Loucy (cell line): ENCODE data around the gene CPLANE2.

Source experiments
- H2AFZ ChIP-seq: fragments of 200-600 bp; sonication (generic); 2 replicates; pipeline ENCODE4 v1.6.0; 2016; ENCODE audit warnings: antibody characterized with exemption, mild to moderate bottlenecking, low read length, moderate library complexity
- H3F3A ChIP-seq: fragments of 200-600 bp; 2 replicates; pipeline ENCODE4 v1.6.0; 2016; ENCODE audit warnings: antibody characterized with exemption, low read depth, mild to moderate bottlenecking
- H3K27me3 ChIP-seq: fragments of 200-600 bp; sonication (generic); 2 replicates; pipeline ENCODE4 v1.6.1; 2014; ENCODE audit warnings: low read length, mild to moderate bottlenecking; ENCODE audit not compliant: insufficient read depth, poor library complexity, severe bottlenecking
- H3K36me3 ChIP-seq: fragments of 200-600 bp; sonication (generic); 2 replicates; pipeline ENCODE4 v1.6.1; 2016; ENCODE audit warnings: low read length; ENCODE audit not compliant: insufficient read depth
- H3K4me1 ChIP-seq: fragments of 200-600 bp; sonication (generic); 2 replicates; pipeline ENCODE4 v1.5.1; 2014; ENCODE audit warnings: low read length, mild to moderate bottlenecking; ENCODE audit not compliant: insufficient read depth, poor library complexity, severe bottlenecking
- H3K4me2 ChIP-seq: fragments of 200-600 bp; sonication (generic); 2 replicates; pipeline ENCODE4 v1.6.0; 2014; ENCODE audit warnings: antibody characterized with exemption, low read length, low read depth, mild to moderate bottlenecking; ENCODE audit not compliant: poor library complexity, severe bottlenecking
- H3K4me3 ChIP-seq: fragments of 200-600 bp; sonication (generic); 2 replicates; pipeline ENCODE4 v1.5.1; 2014; ENCODE audit warnings: low read length, mild to moderate bottlenecking, mixed read lengths; ENCODE audit not compliant: poor library complexity, severe bottlenecking
- H3K79me2 ChIP-seq: fragments of 200-600 bp; sonication (generic); 2 replicates; pipeline ENCODE4 v1.6.1; 2014; ENCODE audit warnings: low read length; ENCODE audit not compliant: insufficient read depth
- H3K9ac ChIP-seq: fragments of 200-600 bp; sonication (generic); 2 replicates; pipeline ENCODE4 v1.6.0; 2014; ENCODE audit warnings: mild to moderate bottlenecking, low read depth, low read length, moderate library complexity; ENCODE audit not compliant: poor library complexity, severe bottlenecking
- H3K9me2 ChIP-seq: fragments of 200-600 bp; sonication (generic); replicated peaks from 2 replicates; pipeline ENCODE4 v1.6.1; 2016; ENCODE audit warnings: low read depth, low read length, mixed read lengths
- H3K9me3 ChIP-seq: fragments of 200-600 bp; sonication (generic); 2 replicates; pipeline ENCODE4 v1.6.1; 2014; ENCODE audit warnings: mild to moderate bottlenecking, antibody characterized with exemption, low read length, low read depth; ENCODE audit not compliant: insufficient read depth
- H4K20me1 ChIP-seq: fragments of 200-600 bp; sonication (generic); 2 replicates; pipeline ENCODE4 v1.6.0; 2014; ENCODE audit warnings: antibody characterized with exemption, low read length, mild to moderate bottlenecking; ENCODE audit not compliant: insufficient read depth, poor library complexity, severe bottlenecking
- CTCF ChIP-seq: fragments of 200-600 bp; sonication (generic); conservative IDR thresholded peaks from 2 replicates; pipeline ENCODE4 v1.5.1; 2014; ENCODE audit warnings: mild to moderate bottlenecking, antibody characterized with exemption, low read length
- EZH2phosphoT487 ChIP-seq: fragments of 200-600 bp; IDR thresholded peaks from 2 replicates; pipeline ENCODE4 v1.6.1; 2018; ENCODE audit warnings: antibody characterized with exemption, mild to moderate bottlenecking, moderate library complexity, borderline replicate concordance

The CPLANE2 gene

GRCh38 chr1:16237343-16237830 lies 404 bp upstream of the CPLANE2 start:
- no peak for TF ChIP-seq EZH2phosphoT487
- no peak for TF ChIP-seq CTCF
- H3K9me2 ChIP-seq, result no peaks in the 10 kb centered on the region
- no peaks in the 10 kb centered on the region for H3K79me2 ChIP-seq
- peak overlapping the region; percentile 94 for H2AFZ ChIP-seq
- no peaks in the 10 kb centered on the region for H3K9me3 ChIP-seq
- no peaks in the 10 kb centered on the region for H4K20me1 ChIP-seq
- H3F3A ChIP-seq, result no peaks in the 10 kb centered on the region; the same call in 1 of the 2 replicates
- peak overlapping the region; percentile 88 for H3K9ac ChIP-seq
- no peaks in the 10 kb centered on the region for H3K36me3 ChIP-seq
- H3K4me2 ChIP-seq, result peak overlapping the region; percentile 99
- peaks cover 9% of the 10 kb centered on the region for H3K4me1 ChIP-seq
- H3K4me3 ChIP-seq, result peak overlapping the region; percentile 84
- H3K27me3 ChIP-seq, result no peaks in the 10 kb centered on the region

GRCh38 chr1:16235944-16236510 lies 956 bp downstream of the CPLANE2 start:
- no peaks in the 10 kb centered on the region for H4K20me1 ChIP-seq
- H3K79me2 ChIP-seq, result no peaks in the 10 kb centered on the region
- peak overlapping the region; percentile 99 for H3K4me2 ChIP-seq
- TF ChIP-seq EZH2phosphoT487 (no peak), CTCF (peak; percentile 62)
- H3K4me1 ChIP-seq, result peaks cover 9% of the 10 kb centered on the region
- H3K9me2 ChIP-seq, result no peaks in the 10 kb centered on the region
- H2AFZ ChIP-seq, result peak overlapping the region; percentile 94
- H3K9me3 ChIP-seq, result no peaks in the 10 kb centered on the region
- no peaks in the 10 kb centered on the region for H3K36me3 ChIP-seq
- peak overlapping the region; percentile 88 for H3K9ac ChIP-seq
- no peaks in the 10 kb centered on the region for H3K27me3 ChIP-seq
- peak overlapping the region; percentile 84 for H3K4me3 ChIP-seq
- H3F3A ChIP-seq, result no peaks in the 10 kb centered on the region; the same call in 1 of the 2 replicates

GRCh38 chr1:16235347-16235746 lies 1.6 kb downstream of the CPLANE2 start:
- no peaks in the 10 kb centered on the region for H3K9me2 ChIP-seq
- H3K9me3 ChIP-seq, result no peaks in the 10 kb centered on the region
- H3K4me2 ChIP-seq, result no peak overlapping the region
- TF ChIP-seq EZH2phosphoT487 (no peak), CTCF (no peak)
- H3K36me3 ChIP-seq, result no peaks in the 10 kb centered on the region
- H3K79me2 ChIP-seq, result no peaks in the 10 kb centered on the region
- H3K4me1 ChIP-seq, result peaks cover 9% of the 10 kb centered on the region
- no peak overlapping the region for H3K9ac ChIP-seq
- no peaks in the 10 kb centered on the region for H3K27me3 ChIP-seq
- no peak overlapping the region for H2AFZ ChIP-seq
- no peaks in the 10 kb centered on the region for H4K20me1 ChIP-seq
- H3F3A ChIP-seq, result no peaks in the 10 kb centered on the region; the same call in 1 of the 2 replicates
- H3K4me3 ChIP-seq, result no peak overlapping the region
